ENCODE measurements around the gene CCL26.

GRCh38 chr7:75722373-75722772, 49.6 kb downstream of the CCL26 start:
- TF ChIP-seq EZH2phosphoT487 (IDR thresholded peaks at IDR 0.05; ENCODE audit: insufficient read depth, low read depth), result no peak
- TF ChIP-seq EZH2 (IDR thresholded peaks at IDR 0.05; ENCODE audit: insufficient read depth, poor library complexity, severe bottlenecking), result no peak
